GM19351 (cell line): ENCODE results near the gene ZBTB45.
A peak's percentile ranks its signal among the peaks of the same experiment; 100 is the strongest.
"Not testable (repeated sequence)": the region's sequence is repeated elsewhere in the genome, so short reads cannot be mapped to it uniquely, and the experiment has no call there.

Source experiments
- ATAC-seq: cut with Tn5 transposase; IDR thresholded peaks from one replicate; pipeline ENCODE4 v1.9.1; 2021; ENCODE audit warnings: mild to moderate bottlenecking, moderate library complexity; ENCODE audit not compliant: unreplicated experiment

Gene ZBTB45

GRCh38 chr19:58513213-58513693, 6.4 kb downstream of the ZBTB45 start:
- ATAC-seq, result peak; percentile 5

- no peak for ATAC-seq
Observed at GRCh38 chr19:58511353-58512208, 8.0 kb downstream of the ZBTB45 start, which contains the start of gene SLC27A5. SLC27A5 (minus strand) TSS chr19:58511992; CDS start chr19:58511955, 37 bp downstream.

- ATAC-seq, result no peak
Observed at GRCh38 chr19:58510084-58510862, 9.3 kb downstream of the ZBTB45 start.

GRCh38 chr19:58509731-58510083, 9.9 kb downstream of the ZBTB45 start:
- ATAC-seq, result no peak

GRCh38 chr19:58507602-58508223, 11.9 kb downstream of the ZBTB45 start:
- ATAC-seq, result not testable (repeated sequence)

GRCh38 chr19:58500242-58500641, 19.4 kb downstream of the ZBTB45 start:
- ATAC-seq, result no peak

- peak; percentile 92 for ATAC-seq
Observed at GRCh38 chr19:58499021-58499927, 20.3 kb downstream of the ZBTB45 start.

- ATAC-seq, result no peak
Observed at GRCh38 chr19:58498316-58499020, 21.1 kb downstream of the ZBTB45 start.

- ATAC-seq, result no peak
Observed at GRCh38 chr19:58497634-58498170, 21.9 kb downstream of the ZBTB45 start.

GRCh38 chr19:58492265-58492664, 27.3 kb downstream of the ZBTB45 start:
- ATAC-seq, result no peak

GRCh38 chr19:58491393-58491792, 28.2 kb downstream of the ZBTB45 start:
- ATAC-seq, result no peak

- ATAC-seq, result not testable (repeated sequence)
Observed at GRCh38 chr19:58484349-58484748, 35.3 kb downstream of the ZBTB45 start.

GRCh38 chr19:58483776-58484175, 35.8 kb downstream of the ZBTB45 start:
- ATAC-seq, result no peak

- ATAC-seq, result no peak
Observed at GRCh38 chr19:58482372-58482771, 37.2 kb downstream of the ZBTB45 start.

- no peak for ATAC-seq
Observed at GRCh38 chr19:58480831-58481230, 38.8 kb downstream of the ZBTB45 start.

- ATAC-seq, result no peak
Observed at GRCh38 chr19:58480481-58480830, 39.2 kb downstream of the ZBTB45 start.

GRCh38 chr19:58479736-58480480, 39.7 kb downstream of the ZBTB45 start:
- ATAC-seq, result no peak

- no peak for ATAC-seq
Observed at GRCh38 chr19:58479303-58479702, 40.3 kb downstream of the ZBTB45 start.

- no peak for ATAC-seq
Observed at GRCh38 chr19:58477871-58478270, 41.7 kb downstream of the ZBTB45 start.
